ENCODE results near the gene KISS1R.

Gene KISS1R

DNA sequence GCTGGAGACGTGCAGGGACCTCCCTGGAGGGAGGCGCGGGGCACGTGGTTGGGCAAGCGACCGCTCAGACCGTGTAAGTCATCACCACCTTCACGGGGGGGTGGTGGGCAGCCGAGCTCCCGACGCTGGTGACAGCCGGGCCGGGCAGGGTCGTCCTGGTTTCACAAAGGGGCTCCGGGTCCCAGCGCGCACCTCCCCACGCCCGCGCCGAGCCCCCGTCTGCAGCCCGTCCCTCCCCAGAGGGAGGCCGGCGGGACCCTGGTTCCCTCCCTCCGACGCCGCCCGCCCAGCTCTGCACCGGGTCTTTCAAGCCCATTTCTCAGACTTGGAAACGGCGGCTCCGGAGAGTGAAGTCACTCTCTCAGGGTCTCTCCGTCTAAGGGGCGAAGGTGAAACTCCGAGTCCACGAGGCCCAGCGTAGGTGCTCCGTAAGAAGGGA, 8.0 kb downstream of the KISS1R start:
- peak; percentile 68 for DNase-seq

- DNase-seq: peak; percentile 79
Observed at GRCh38 chr19:925526-926322, 8.6 kb downstream of the KISS1R start, which contains the start of gene ARID3A. TSS of gene ARID3A (plus strand) at chr19:926035. CDS start at chr19:929529, 3,494 bp downstream.

DNA sequence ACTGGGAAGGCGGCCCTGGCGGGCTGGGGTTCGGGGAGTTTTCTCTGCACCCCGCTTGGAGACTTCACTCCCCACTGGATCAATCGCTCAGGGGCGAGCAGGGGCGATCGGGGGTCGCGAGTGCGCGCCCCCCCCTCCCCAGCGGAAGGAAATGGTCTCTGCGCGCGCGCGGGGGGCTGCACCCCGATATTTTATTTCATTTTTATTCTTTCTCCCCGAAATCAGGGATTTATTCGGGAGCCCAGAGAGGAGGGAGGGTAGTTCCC, 9.1 kb downstream of the KISS1R start:
- no peak for DNase-seq

DNA sequence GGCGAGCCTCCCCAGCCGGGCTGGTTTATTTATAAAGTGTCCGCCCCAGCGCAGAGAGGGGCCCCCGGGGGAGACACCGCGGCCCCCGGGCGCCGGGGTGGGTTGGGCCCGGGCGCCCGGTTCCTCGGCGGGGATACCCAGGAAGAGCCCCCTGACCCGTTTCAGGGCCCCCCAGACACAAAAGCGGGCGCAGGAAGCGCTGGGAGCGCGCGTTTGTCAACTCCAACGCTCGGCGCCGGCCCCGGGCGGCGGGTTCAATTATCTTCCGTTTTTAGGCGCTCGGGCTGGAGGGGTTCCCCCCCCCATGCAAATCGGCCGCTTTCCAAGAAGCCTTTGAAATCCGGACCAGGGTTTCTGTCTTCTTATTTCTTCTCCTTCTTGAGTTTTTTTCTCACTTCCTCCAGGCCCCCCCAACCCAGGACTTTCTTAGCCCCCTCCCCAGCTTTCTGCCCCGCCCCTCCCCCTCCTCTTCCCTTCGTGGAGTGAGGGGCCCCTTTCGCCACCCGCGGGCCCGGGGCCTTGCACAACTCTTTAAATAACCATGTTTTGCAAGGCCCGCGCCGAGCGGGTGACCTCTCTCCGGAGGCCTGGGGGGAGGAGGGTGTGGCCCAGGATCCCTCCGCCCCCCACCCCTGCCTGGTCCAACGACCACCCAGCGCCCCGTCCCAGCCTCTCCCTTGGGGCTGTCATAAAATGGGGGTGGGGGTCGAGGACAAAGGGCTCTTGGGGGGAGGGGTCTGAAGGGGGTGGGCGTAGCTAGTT, 9.6 kb downstream of the KISS1R start:
- peak; percentile 89 for DNase-seq

- no peak for DNase-seq
Observed at GRCh38 chr19:927351-927779, 10.2 kb downstream of the KISS1R start.

GRCh38 chr19:927780-928401, 10.8 kb downstream of the KISS1R start:
- DNase-seq: no peak

- no peak for DNase-seq
Observed at GRCh38 chr19:928471-929202, 11.5 kb downstream of the KISS1R start.

GRCh38 chr19:929203-929890, 12.2 kb downstream of the KISS1R start:
- no peak for DNase-seq

DNA sequence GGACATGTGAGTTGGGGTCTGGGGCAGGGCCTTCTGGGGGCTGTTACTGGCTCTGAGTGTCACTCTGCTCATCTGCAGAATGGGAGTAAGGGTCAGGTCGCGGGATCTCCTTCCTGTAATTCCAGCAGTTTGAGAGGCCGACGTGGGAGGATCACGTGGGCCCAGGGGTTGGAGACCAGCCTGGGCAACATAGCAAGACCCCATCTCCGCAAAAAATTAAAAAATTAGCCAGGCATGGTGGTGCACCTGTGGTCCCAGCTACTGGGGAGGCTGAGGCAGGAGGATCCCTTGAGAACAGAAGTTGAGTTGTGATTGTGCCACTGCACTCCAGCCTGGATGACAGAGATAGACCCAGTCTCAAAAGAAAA, 12.7 kb downstream of the KISS1R start:
- DNase-seq: no peak

DNA sequence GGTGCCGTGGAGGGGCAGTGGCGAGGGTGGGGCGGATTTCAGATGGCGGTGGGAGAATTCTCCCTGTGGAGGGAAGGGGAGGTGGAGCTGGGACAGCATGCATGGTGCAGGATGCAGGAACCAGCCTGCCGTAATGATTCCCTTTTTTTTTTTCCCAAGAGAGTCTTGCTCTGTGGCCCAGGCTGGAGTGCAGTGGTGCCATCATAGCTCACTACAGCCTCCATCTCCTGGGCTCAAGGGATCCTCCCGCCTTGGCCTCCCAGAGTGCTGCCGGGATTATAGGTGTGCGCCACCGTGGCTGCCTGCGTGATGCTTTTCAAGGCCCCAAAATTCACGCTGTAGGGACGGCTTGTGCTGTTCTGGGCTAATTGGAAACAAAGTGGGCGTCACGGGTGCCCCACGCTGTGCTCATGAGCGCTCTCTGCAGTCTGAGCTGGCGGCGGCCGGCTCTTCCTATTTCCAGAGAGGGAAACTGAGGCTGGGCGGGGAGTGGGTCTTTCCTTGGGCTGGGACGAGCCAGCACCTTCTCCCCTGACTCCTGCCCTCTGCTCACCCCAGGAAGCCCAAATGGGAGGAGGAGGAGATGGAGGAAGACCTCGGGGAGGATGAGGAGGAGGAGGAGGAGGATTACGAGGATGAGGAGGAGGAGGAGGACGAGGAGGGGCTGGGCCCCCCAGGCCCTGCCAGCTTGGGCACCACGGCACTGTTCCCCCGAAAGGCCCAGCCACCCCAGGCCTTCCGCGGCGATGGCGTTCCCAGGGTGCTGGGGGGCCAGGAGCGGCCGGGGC, 14.9 kb downstream of the KISS1R start:
- DNase-seq: no peak

DNA sequence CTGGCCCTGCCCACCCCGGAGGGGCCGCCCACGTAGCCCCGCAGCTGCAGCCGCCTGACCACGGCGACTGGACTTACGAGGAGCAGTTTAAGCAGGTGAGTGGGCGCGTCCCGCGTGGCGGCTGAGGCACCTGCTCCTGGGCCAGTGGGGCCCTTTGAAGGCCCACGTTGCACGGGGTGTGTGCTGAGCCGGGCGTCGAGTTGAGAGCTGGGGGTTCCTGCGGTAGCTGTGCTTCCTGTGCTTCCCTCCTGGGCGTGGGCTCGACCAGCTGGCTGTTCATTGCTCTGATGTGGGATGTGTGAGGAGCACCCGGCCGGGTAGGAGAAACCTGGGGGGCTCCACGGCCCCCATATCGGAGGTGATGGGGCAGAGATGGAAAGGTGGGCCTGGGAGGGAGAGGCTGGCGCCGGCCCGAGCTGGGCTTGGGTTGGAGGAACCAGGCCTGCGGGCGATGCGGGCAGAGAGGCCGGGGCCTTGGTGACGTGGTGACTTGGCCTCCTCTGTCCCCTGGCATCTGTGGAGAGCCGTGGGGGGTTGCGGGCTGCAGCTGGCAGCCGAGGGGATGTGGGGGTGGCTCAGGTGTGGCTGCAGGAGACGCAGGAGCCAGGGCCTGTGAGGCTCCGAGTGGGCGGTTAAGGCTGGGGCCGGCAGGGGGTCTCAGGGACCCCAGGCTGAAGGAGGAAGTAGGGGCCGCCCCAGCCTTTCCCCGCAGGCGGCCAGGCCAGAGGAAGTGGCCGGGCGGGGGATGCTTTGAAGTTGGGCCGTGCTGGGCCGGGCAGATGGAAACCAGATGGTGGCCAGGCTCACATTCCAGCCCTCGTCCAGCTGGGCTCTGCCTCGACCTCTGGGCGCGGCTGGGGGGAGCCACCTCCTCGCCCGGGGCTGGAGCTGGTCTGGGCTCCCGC, 15.8 kb downstream of the KISS1R start:
- peak; percentile 64 for DNase-seq

DNA sequence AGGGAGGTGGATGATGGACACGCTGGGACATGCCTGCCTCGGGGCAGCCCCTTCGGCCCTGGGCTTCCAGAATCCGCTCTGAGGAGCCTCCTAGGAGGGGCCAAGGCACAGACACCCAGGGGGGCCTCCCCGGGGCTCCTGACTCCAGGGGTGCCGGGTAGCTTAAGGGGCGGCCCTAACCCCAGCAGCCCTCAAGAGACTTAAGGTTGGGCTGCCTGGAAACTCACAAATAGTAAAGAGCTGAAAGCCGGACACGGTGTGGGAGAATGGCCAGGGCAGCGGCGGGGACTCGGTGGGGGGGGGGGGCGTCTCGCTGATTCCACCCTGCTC, 16.4 kb downstream of the KISS1R start:
- DNase-seq: no peak

DNA sequence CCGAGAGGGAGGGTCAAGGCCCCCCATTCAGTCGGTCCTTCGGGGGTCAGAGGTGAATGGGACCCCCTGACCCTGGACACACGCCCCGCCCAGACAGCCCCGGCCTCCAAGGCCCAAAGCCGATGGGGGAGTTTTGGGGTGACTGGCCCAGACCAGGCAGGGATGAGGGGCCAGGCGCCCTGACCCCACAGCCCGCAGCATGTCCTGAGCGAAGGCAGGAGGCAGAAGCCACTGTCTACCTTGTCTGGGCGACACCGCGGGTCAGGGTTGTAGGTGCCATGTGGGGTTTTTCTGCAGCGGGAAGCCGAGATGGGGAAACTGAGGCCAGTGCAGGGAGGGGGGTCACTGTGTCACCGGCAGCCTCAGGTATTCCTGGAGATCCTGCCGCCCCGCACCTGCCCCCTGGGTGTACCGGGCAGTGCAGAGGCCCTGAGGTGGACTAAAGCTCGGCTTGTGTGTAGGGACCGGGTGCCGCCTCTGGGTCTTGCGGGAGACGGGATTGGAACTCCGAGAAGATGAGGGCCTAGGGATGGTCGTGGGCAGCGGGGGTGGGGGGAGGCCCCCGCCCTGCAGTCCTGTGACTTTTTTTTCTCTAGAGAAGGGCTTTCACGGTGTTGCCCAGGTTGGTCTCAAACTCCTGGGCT, 17.2 kb downstream of the KISS1R start:
- no peak for DNase-seq

DNA sequence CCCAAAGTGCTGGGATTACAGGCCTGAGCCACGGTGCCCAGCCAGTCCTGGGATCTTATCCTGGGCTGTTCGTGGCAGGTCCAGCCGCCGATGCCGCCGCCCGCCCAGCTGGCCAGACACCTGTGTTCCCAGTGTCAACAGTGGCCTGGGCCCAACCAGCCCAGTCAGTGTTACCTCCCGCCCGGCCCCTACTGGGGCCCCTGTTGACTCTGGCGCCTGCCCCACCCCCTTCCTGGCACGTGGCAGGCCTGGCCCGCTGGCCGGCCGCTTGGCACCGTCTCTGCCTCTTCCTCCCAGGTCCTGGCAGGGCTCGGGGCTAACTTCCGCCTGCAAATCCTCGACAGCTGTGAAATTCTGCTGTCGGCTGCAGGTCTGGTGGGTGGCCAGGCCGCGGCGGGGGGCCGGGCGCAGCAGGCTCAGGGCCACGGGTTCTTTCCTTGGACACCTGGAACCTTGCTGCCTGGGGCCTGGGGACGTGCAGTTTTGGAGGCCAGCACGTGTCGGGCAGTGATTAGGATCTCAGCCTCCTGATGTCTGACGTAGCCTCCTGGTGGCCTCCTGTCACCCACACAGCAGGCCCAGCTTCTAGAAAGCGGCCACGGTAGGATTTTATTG, 17.8 kb downstream of the KISS1R start:
- peak; percentile 63 for DNase-seq

- no peak for DNase-seq
Observed at GRCh38 chr19:936175-936546, 19.0 kb downstream of the KISS1R start.

DNA sequence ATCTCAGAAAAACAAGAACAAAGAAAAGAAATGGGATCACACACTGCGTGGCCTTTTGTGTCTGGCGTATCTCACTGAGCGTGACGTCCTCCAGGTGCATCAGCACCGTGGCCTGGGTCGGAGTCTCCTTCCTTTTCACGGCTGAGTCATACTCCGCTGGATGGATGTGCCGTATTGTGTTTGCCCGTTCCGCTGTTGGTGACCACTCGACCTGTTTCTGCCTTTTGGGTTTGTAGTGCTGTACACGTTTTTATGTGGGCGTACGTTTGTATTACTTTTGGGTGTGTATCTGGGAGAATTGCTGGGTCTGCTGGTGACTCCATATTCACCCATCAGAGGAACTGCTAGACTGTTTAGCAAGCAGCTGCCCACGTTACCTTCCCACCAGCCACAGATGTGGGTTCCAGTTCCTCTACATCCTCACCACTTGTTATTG, 20.1 kb downstream of the KISS1R start:
- DNase-seq: peak; percentile 96

GRCh38 chr19:938233-938923, 21.2 kb downstream of the KISS1R start:
- no peak for DNase-seq

DNA sequence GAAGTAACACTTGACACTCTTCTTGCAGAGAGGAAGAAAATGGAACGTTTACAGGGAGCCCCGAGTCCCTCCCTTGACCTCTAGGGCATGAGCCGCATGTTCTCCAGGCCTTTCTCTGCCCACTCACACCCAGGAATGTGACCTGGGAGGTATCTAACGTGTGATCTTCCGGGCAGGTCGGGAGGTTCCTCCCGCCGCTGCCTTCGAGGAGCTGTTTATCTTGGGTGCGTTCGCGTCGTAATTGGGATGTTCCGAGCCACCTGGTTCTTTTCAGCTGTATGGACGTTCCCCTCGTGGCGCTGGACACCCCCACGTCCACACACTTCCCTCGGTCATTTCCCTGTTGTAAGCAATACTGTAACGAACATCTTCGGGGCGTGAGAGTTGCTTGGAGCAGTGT, 22.3 kb downstream of the KISS1R start:
- no peak for DNase-seq

GRCh38 chr19:939922-940321, 22.8 kb downstream of the KISS1R start:
- no peak for DNase-seq
